Neural cell (in vitro differentiated cells): ENCODE measurements around the gene KLK7.

Experiments
- CTCF ChIP-seq: fragments of 450-650 bp; IDR thresholded peaks from 2 replicates; pipeline ENCODE4 v1.5.1; 2014; ENCODE audit warnings: antibody characterized with exemption, mild to moderate bottlenecking, moderate library complexity; ENCODE audit not compliant: poor library complexity, severe bottlenecking
- EP300 ChIP-seq: fragments of 450-650 bp; conservative IDR thresholded peaks from 2 replicates; pipeline ENCODE4 v1.6.1; 2014; ENCODE audit warnings: antibody characterized with exemption, mild to moderate bottlenecking, moderate library complexity; ENCODE audit not compliant: poor library complexity, severe bottlenecking
- EZH2 ChIP-seq: fragments of 200-600, 300-800 bp; shearing (Covaris generic), sonication (generic); IDR thresholded peaks from 2 replicates; pipeline ENCODE4 v1.6.1; 2014; ENCODE audit warnings: antibody characterized with exemption, low read length, borderline replicate concordance, mild to moderate bottlenecking; ENCODE audit not compliant: insufficient read depth, poor library complexity, severe bottlenecking
- MXI1 ChIP-seq: fragments of 450-650 bp; conservative IDR thresholded peaks from 2 replicates; pipeline ENCODE4 v1.6.1; 2014; ENCODE audit warnings: antibody characterized with exemption, mild to moderate bottlenecking; ENCODE audit not compliant: poor library complexity, severe bottlenecking
- POLR2AphosphoS5 ChIP-seq: IDR thresholded peaks from 2 replicates; pipeline ENCODE4 v1.6.1; 2012
- RAD21 ChIP-seq: fragments of 450-650 bp; conservative IDR thresholded peaks from 2 replicates; pipeline ENCODE4 v1.6.1; 2014; ENCODE audit warnings: antibody characterized with exemption, mild to moderate bottlenecking, moderate library complexity
- REST ChIP-seq: IDR thresholded peaks from 2 replicates; pipeline ENCODE4 v1.6.1; 2012; ENCODE audit warnings: borderline replicate concordance
- SMC3 ChIP-seq: fragments of 450-650 bp; conservative IDR thresholded peaks from 2 replicates; pipeline ENCODE4 v1.6.1; 2014; ENCODE audit warnings: antibody characterized with exemption, mild to moderate bottlenecking, moderate library complexity; ENCODE audit not compliant: poor library complexity

- TF ChIP-seq SMC3 (no peak), CTCF (no peak), EZH2 (no peak), RAD21 (no peak), REST (no peak), MXI1 (no peak), EP300 (no peak), POLR2AphosphoS5 (no peak)
These were observed 51.6 kb downstream of the KLK7 start for GRCh38 chr19:50932018-50932689.
